ENCODE measurements around the gene COL9A2. TPM values are rescaled to one million over a fixed set of nuclear protein-coding genes. Genes with fewer than 3 reads are reported as not detected.

COL9A2 gene
- total RNA-seq, 1 experiment from 2014 or later: 3.0 TPM

DNA sequence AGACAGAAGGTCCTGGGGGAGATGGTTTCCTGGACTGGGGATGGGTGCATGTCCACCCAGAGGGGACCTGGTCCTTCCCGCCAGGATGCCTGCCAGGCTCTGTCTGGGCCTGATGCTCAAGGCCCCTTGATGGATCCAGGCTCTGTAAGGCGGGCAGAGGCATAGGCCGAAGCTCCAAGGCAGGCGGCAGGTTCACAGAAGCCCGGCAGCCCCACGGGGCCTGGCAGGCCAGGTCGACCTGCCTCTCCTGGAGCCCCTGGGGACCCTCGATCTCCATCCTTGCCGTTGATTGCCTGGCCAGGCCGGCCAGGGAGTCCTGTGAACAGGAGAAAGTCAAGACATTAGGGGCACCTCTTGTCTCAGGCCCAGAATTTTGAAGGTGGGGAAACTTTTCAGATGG lies 16.0 kb downstream of the COL9A2 start:
- H3K36me3 Mint-ChIP-seq (ENCODE audit: insufficient read depth, unreplicated experiment): no peaks in the 10 kb centered on the region
- H3K27ac Mint-ChIP-seq (ENCODE audit: unreplicated experiment): no peak overlapping the region
- peaks cover under 1% of the 10 kb centered on the region for H3K4me1 Mint-ChIP-seq (ENCODE audit: low read depth, unreplicated experiment)
- no peak overlapping the region for H3K4me3 Mint-ChIP-seq (ENCODE audit: low read depth, unreplicated experiment)
- no TSS peak for BruUV-seq (replicated peaks)
- intact Hi-C loops (cut with micrococcal nuclease; ENCODE audit: unreplicated experiment): no loop called here
- no peak for DNase-seq
- no peaks in the 10 kb centered on the region for H3K27me3 Mint-ChIP-seq (ENCODE audit: unreplicated experiment)
- H3K9me3 Mint-ChIP-seq (ENCODE audit: low read depth, unreplicated experiment): no peaks in the 10 kb centered on the region
- CTCF ChIA-PET: interaction anchor here (0.6 kb wide), 1 partner anchor 77 kb away, joined by 5 read pairs; no protein-coding TSS in a partner anchor
- TF ChIP-seq, protein P1, sequence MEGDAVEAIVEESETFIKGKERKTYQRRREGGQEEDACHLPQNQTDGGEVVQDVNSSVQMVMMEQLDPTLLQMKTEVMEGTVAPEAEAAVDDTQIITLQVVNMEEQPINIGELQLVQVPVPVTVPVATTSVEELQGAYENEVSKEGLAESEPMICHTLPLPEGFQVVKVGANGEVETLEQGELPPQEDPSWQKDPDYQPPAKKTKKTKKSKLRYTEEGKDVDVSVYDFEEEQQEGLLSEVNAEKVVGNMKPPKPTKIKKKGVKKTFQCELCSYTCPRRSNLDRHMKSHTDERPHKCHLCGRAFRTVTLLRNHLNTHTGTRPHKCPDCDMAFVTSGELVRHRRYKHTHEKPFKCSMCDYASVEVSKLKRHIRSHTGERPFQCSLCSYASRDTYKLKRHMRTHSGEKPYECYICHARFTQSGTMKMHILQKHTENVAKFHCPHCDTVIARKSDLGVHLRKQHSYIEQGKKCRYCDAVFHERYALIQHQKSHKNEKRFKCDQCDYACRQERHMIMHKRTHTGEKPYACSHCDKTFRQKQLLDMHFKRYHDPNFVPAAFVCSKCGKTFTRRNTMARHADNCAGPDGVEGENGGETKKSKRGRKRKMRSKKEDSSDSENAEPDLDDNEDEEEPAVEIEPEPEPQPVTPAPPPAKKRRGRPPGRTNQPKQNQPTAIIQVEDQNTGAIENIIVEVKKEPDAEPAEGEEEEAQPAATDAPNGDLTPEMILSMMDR (IDR thresholded peaks at IDR 0.05; ENCODE audit: unreplicated experiment): no peak

DNA sequence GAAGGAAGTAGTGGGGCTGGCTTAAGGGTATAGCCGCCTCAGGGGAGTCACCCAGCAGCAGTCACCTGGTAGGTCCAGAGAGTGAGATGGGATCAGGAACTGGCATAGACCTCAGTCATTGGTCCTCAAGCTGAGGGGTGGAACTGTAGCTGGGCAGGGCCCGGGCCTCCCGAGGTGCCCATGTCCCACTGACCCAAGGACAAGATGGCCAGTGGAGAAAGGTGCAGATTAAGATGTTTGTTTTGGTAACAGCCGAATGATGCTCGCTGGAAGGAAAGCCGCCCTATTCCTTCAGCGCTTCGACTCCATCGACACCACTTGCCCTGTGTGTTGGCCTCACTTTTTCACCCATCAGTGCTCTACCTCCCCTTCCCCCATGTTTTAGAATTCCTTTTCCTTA lies 16.4 kb downstream of the COL9A2 start:
- no peaks in the 10 kb centered on the region for H3K27me3 Mint-ChIP-seq (ENCODE audit: unreplicated experiment)
- no peak overlapping the region for H3K27ac Mint-ChIP-seq (ENCODE audit: unreplicated experiment)

DNA sequence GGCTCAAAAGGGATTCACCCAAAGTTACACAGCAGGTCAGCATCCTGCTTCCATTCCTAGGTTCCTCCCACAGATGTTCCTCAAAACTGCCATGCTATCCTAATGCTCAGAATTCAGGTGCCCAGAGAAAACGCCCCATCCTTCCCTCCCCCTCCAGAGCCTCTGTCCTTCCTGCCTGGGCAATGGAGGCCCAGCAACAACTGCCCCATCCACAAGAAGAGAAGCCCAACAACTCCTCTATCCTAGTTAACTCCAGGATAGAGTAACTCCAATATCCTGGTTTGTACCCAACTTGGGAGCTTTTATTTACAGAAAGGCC lies 16.9 kb downstream of the COL9A2 start:
- intact Hi-C loops (cut with micrococcal nuclease; ENCODE audit: unreplicated experiment): no loop called here
- Mint-ChIP-seq H3K36me3 (ENCODE audit: insufficient read depth, unreplicated experiment) (no peaks in the 10 kb centered on the region), H3K9me3 (ENCODE audit: low read depth, unreplicated experiment) (no peaks in the 10 kb centered on the region), H3K4me1 (ENCODE audit: low read depth, unreplicated experiment) (no peaks in the 10 kb centered on the region), H3K27ac (ENCODE audit: unreplicated experiment) (no peak overlapping the region), H3K27me3 (ENCODE audit: unreplicated experiment) (no peaks in the 10 kb centered on the region), H3K4me3 (ENCODE audit: low read depth, unreplicated experiment) (no peak overlapping the region)
- no peak for DNase-seq
- no TSS peak for BruUV-seq (replicated peaks)
- TF ChIP-seq, protein P1 (IDR thresholded peaks at IDR 0.05; ENCODE audit: unreplicated experiment): no peak
- CTCF ChIA-PET: no interaction called here

More for the DNA sequence above, 16.4 kb downstream of the COL9A2 start:
- BruUV-seq (replicated peaks): no TSS peak
- no peaks in the 10 kb centered on the region for H3K36me3 Mint-ChIP-seq (ENCODE audit: insufficient read depth, unreplicated experiment)
- H3K9me3 Mint-ChIP-seq (ENCODE audit: low read depth, unreplicated experiment): no peaks in the 10 kb centered on the region
- TF ChIP-seq, protein P1 (IDR thresholded peaks at IDR 0.05; ENCODE audit: unreplicated experiment): no peak
- intact Hi-C loops (cut with micrococcal nuclease; ENCODE audit: unreplicated experiment): no loop called here
- H3K4me1 Mint-ChIP-seq (ENCODE audit: low read depth, unreplicated experiment): no peaks in the 10 kb centered on the region
- CTCF ChIA-PET: interaction anchor here (0.6 kb wide), 1 partner anchor 77 kb away, joined by 5 read pairs; no protein-coding TSS in a partner anchor
- H3K4me3 Mint-ChIP-seq (ENCODE audit: low read depth, unreplicated experiment): no peak overlapping the region
- DNase-seq: no peak

DNA sequence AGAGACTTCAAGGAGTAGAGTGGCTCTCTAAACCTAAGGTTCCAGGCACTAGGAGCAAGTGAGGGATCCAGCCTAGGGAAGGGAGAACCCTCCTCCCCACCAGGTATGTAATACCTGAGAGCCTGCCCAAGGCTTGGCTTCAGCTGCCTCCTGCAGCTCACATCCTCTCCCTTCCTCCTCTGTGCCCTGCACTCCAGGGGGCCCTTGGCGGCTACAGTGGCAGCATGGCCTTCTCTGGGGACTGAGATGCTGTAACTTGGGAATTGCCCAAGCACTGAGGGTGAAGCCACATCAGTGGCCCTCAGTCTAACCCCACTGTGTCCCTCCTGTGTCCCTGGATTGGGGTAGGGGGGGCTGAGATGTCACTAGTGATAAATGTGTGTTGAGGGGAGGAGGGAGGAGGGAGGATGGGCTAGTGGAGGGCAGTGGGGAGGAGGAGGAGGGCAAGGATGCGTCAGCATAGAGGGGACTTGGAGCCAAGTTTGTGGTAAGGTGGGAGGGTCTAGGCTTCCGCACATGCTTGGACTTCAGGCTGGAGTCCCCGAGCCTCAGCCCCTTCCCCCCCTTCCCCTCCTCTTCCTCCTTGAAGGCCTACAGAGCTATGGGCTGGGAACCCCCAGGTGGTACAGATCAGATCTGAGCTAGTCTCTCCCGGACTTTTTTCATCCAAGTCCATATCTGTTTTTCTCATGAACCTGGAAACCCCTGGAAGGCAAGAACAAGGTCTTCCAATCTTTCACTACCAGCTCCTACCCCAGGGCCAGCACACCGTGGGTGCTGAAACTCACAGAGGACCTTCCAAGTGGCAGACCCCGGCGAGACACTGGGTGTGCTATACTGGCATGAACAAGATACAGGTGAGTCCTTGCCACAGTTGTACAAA lies 17.5 kb downstream of the COL9A2 start:
- no TSS peak for BruUV-seq (replicated peaks)

More for the DNA sequence above, 17.5 kb downstream of the COL9A2 start:
- Mint-ChIP-seq H3K27ac (ENCODE audit: unreplicated experiment) (no peak overlapping the region), H3K36me3 (ENCODE audit: insufficient read depth, unreplicated experiment) (no peaks in the 10 kb centered on the region), H3K4me3 (ENCODE audit: low read depth, unreplicated experiment) (no peak overlapping the region), H3K9me3 (ENCODE audit: low read depth, unreplicated experiment) (no peaks in the 10 kb centered on the region), H3K4me1 (ENCODE audit: low read depth, unreplicated experiment) (no peaks in the 10 kb centered on the region), H3K27me3 (ENCODE audit: unreplicated experiment) (no peaks in the 10 kb centered on the region)
- DNase-seq: no peak
- CTCF ChIA-PET: no interaction called here
- intact Hi-C loops (cut with micrococcal nuclease; ENCODE audit: unreplicated experiment): no loop called here
- TF ChIP-seq, protein P1 (IDR thresholded peaks at IDR 0.05; ENCODE audit: unreplicated experiment): no peak
